Measurements from ENCODE around the gene GPR21.

GPR21 gene

DNA sequence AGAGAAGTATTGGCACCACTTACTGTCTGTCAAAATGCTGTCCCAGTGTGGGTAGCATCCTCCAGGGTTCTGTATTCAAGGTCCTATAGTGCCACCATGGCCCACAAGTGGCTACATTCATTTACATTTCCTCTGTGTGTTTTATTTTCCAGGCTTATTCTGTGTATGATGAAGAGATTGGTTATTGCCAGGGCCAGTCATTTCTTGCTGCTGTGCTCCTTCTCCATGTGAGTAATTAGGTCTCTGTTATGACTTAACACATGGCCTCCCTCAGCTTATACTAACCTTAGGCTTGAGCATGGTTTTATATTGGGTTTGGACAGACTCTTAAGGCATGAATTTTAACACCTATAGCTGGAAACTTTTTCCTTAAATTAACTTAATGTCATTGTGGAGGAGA lies 36.7 kb downstream of the GPR21 start:
- no peaks in the 10 kb centered on the region for H3K36me3 ChIP-seq (replicated peaks; ENCODE audit: insufficient read depth, low read length)
- DNase-seq, result no peak
- TF ChIP-seq EZH2phosphoT487 (IDR thresholded peaks at IDR 0.05; ENCODE audit: low read length), result no peak
- no peak for TF ChIP-seq EZH2 (optimal IDR thresholded peaks at IDR 0.05; ENCODE audit: low read depth, low read length)
- TF ChIP-seq CTCF (IDR thresholded peaks at IDR 0.05; ENCODE audit: low read length), result no peak

GRCh38 chr9:123072407-123072995 lies 39.0 kb downstream of the GPR21 start:
- H2AFZ ChIP-seq (ENCODE audit: low read length), result no peak overlapping the region
- no peaks in the 10 kb centered on the region for H3K4me1 ChIP-seq (ENCODE audit: low read length)
- no peaks in the 10 kb centered on the region for H3F3A ChIP-seq (ENCODE audit: insufficient read depth, low read length)
- H3K4me3 ChIP-seq (ENCODE audit: low read length), result no peak overlapping the region
- H3K27me3 ChIP-seq (replicated peaks; ENCODE audit: insufficient read depth, low read length), result no peaks in the 10 kb centered on the region
- H3K79me2 ChIP-seq (ENCODE audit: low read length), result no peaks in the 10 kb centered on the region
- no peak overlapping the region for H3K9ac ChIP-seq (ENCODE audit: low read length)
- H4K20me1 ChIP-seq (ENCODE audit: insufficient read depth, low read length), result no peaks in the 10 kb centered on the region
- no peak for DNase-seq
- H3K9me3 ChIP-seq (replicated peaks; ENCODE audit: insufficient read depth, low read length), result no peaks in the 10 kb centered on the region
- no peaks in the 10 kb centered on the region for H3K36me3 ChIP-seq (replicated peaks; ENCODE audit: insufficient read depth, low read length)
- TF ChIP-seq EZH2 (optimal IDR thresholded peaks at IDR 0.05; ENCODE audit: low read depth, low read length) (no peak), EZH2phosphoT487 (IDR thresholded peaks at IDR 0.05; ENCODE audit: low read length) (no peak), CTCF (IDR thresholded peaks at IDR 0.05; ENCODE audit: low read length) (no peak)
- no peaks in the 10 kb centered on the region for H3K9me2 ChIP-seq (replicated peaks; ENCODE audit: insufficient read depth, low read length)
- no peak overlapping the region for H3K4me2 ChIP-seq (ENCODE audit: low read depth, low read length)
- H3K27ac ChIP-seq (ENCODE audit: low read length), result no peak overlapping the region

More for the DNA sequence above, 36.7 kb downstream of the GPR21 start:
- H3K4me2 ChIP-seq (ENCODE audit: low read depth, low read length), result no peak overlapping the region
- no peak overlapping the region for H3K9ac ChIP-seq (ENCODE audit: low read length)
- no peaks in the 10 kb centered on the region for H3K79me2 ChIP-seq (ENCODE audit: low read length)
- H3K9me3 ChIP-seq (replicated peaks; ENCODE audit: insufficient read depth, low read length), result no peaks in the 10 kb centered on the region
- H3F3A ChIP-seq (ENCODE audit: insufficient read depth, low read length), result no peaks in the 10 kb centered on the region
- no peak overlapping the region for H3K4me3 ChIP-seq (ENCODE audit: low read length)
- no peaks in the 10 kb centered on the region for H3K4me1 ChIP-seq (ENCODE audit: low read length)
- H4K20me1 ChIP-seq (ENCODE audit: insufficient read depth, low read length), result no peaks in the 10 kb centered on the region
- no peak overlapping the region for H3K27ac ChIP-seq (ENCODE audit: low read length)
- H3K27me3 ChIP-seq (replicated peaks; ENCODE audit: insufficient read depth, low read length), result no peaks in the 10 kb centered on the region
- H2AFZ ChIP-seq (ENCODE audit: low read length), result no peak overlapping the region
- H3K9me2 ChIP-seq (replicated peaks; ENCODE audit: insufficient read depth, low read length), result no peaks in the 10 kb centered on the region

DNA sequence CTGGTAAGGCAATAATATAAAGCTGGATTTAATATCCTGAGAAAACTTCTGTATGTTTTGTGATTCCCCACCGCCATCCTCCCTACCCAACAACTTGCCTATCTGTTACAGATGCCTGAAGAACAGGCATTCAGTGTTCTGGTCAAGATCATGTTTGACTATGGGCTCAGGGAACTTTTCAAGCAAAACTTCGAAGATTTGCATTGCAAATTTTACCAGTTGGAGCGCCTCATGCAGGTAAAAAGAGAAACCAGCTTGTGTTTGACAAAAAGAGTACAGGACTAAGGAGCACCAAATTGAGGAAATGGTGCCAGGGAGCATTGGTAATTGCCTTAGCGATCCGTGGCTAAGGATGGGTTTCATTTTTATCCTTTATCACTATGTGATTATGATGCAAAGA lies 40.0 kb downstream of the GPR21 start:
- Histone ChIP-seq H2AFZ (ENCODE audit: low read length) (no peak overlapping the region), H3K4me1 (ENCODE audit: low read length) (no peaks in the 10 kb centered on the region), H3K27me3 (replicated peaks; ENCODE audit: insufficient read depth, low read length) (no peaks in the 10 kb centered on the region), H4K20me1 (ENCODE audit: insufficient read depth, low read length) (no peaks in the 10 kb centered on the region), H3K4me2 (ENCODE audit: low read depth, low read length) (no peak overlapping the region), H3K27ac (ENCODE audit: low read length) (no peak overlapping the region), H3K36me3 (replicated peaks; ENCODE audit: insufficient read depth, low read length) (no peaks in the 10 kb centered on the region), H3K4me3 (ENCODE audit: low read length) (no peak overlapping the region), H3K9me3 (replicated peaks; ENCODE audit: insufficient read depth, low read length) (no peaks in the 10 kb centered on the region), H3F3A (ENCODE audit: insufficient read depth, low read length) (no peaks in the 10 kb centered on the region), H3K9me2 (replicated peaks; ENCODE audit: insufficient read depth, low read length) (no peaks in the 10 kb centered on the region), H3K9ac (ENCODE audit: low read length) (no peak overlapping the region), H3K79me2 (ENCODE audit: low read length) (no peaks in the 10 kb centered on the region)
- TF ChIP-seq EZH2 (optimal IDR thresholded peaks at IDR 0.05; ENCODE audit: low read depth, low read length), result no peak
- TF ChIP-seq CTCF (IDR thresholded peaks at IDR 0.05; ENCODE audit: low read length), result no peak
- no peak for TF ChIP-seq EZH2phosphoT487 (IDR thresholded peaks at IDR 0.05; ENCODE audit: low read length)
- no peak for DNase-seq

Measured in MM.1S (cell line).